OCI-LY3 (cell line): Measurements from ENCODE around the gene CELF1.

Source experiments
- EZH2phosphoT487 ChIP-seq: fragments of 200-600 bp; shearing (Covaris generic); IDR thresholded peaks from 2 replicates; pipeline ENCODE4 v1.6.1; 2018; ENCODE audit warnings: antibody characterized with exemption, mixed run types, low read depth
- TF ChIP-seq, protein P1 (sequence below): fragments of 200-600, 300-600 bp; sonication (generic); IDR thresholded peaks from 2 replicates; pipeline ENCODE4 v1.5.1; 2014; ENCODE audit warnings: antibody characterized with exemption, low read length, low read depth

DNA sequence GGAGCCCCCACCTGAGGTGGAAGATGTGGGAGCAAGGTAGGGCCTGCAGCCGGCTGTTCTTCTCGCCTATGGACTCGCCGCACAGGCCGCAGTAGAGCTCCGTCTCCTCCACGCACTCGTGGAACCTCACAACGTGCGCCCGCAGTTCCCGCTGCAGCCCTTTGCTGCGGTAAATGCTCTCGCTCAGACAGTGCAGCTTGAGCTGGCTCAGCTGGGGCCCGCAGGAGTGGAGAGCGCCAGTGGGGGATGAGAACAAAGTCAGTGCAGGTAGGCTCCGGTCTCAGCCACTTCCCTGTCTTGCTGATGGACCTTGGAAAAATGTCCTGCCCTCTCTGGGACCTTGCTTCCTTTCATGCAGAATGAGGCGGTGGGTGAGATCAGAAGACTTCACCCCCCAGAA, 114.2 kb downstream of the CELF1 start:
- TF ChIP-seq, protein P1, sequence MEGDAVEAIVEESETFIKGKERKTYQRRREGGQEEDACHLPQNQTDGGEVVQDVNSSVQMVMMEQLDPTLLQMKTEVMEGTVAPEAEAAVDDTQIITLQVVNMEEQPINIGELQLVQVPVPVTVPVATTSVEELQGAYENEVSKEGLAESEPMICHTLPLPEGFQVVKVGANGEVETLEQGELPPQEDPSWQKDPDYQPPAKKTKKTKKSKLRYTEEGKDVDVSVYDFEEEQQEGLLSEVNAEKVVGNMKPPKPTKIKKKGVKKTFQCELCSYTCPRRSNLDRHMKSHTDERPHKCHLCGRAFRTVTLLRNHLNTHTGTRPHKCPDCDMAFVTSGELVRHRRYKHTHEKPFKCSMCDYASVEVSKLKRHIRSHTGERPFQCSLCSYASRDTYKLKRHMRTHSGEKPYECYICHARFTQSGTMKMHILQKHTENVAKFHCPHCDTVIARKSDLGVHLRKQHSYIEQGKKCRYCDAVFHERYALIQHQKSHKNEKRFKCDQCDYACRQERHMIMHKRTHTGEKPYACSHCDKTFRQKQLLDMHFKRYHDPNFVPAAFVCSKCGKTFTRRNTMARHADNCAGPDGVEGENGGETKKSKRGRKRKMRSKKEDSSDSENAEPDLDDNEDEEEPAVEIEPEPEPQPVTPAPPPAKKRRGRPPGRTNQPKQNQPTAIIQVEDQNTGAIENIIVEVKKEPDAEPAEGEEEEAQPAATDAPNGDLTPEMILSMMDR, result no peak
- no peak for TF ChIP-seq EZH2phosphoT487
